ENCODE data around the gene PCF11.
"Not testable (repeated sequence)": the region's sequence is repeated elsewhere in the genome, so short reads cannot be mapped to it uniquely, and the experiment has no call there.

PCF11 gene, protein sequence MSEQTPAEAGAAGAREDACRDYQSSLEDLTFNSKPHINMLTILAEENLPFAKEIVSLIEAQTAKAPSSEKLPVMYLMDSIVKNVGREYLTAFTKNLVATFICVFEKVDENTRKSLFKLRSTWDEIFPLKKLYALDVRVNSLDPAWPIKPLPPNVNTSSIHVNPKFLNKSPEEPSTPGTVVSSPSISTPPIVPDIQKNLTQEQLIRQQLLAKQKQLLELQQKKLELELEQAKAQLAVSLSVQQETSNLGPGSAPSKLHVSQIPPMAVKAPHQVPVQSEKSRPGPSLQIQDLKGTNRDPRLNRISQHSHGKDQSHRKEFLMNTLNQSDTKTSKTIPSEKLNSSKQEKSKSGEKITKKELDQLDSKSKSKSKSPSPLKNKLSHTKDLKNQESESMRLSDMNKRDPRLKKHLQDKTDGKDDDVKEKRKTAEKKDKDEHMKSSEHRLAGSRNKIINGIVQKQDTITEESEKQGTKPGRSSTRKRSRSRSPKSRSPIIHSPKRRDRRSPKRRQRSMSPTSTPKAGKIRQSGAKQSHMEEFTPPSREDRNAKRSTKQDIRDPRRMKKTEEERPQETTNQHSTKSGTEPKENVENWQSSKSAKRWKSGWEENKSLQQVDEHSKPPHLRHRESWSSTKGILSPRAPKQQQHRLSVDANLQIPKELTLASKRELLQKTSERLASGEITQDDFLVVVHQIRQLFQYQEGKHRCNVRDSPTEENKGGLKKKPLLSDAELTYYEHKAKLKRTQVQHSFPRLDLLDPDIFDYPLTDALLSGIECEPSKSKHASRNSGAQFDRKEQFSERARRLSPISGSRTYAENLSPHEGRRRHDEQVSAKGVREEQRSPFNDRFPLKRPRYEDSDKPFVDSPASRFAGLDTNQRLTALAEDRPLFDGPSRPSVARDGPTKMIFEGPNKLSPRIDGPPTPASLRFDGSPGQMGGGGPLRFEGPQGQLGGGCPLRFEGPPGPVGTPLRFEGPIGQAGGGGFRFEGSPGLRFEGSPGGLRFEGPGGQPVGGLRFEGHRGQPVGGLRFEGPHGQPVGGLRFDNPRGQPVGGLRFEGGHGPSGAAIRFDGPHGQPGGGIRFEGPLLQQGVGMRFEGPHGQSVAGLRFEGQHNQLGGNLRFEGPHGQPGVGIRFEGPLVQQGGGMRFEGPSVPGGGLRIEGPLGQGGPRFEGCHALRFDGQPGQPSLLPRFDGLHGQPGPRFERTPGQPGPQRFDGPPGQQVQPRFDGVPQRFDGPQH (N-terminal part only)

DNA sequence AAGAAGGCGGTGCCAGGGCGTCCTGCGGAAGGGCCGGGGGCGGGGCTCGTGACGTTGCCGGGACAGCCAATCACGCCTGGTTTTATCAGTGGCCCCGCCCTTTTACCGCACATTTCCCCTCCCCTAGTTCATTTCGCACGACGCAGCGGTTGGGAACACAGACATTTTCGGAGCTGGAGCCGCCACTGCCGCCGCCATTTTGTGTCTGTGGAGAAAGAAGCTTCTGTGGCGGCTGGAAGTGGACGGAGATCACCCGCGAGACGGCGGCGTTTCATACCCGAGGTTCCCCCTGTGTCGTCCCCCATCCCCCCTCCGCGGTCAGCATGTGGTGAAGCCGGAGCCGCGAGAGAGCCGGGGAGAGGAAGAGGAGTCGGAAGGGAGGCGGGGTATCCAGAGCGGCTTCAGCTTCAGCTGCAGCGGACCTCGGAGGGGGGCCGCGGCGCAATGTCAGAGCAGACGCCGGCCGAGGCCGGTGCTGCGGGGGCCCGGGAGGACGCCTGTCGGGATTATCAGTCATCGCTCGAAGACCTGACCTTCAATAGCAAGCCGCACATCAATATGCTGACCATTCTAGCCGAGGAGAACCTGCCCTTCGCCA lies at the start of gene PCF11:
TSS of gene PCF11 (plus strand) at position 136 of the 598 bp plus-strand sequence. CDS start at position 445, 309 bp downstream.
- in situ Hi-C loops (cut with HindIII; ENCODE audit: low sequenced_read_pairs) = loop anchor here (5.0 kb wide), 1 partner anchor 40 kb away; no protein-coding TSS in a partner anchor

- in situ Hi-C loops (cut with HindIII; ENCODE audit: low sequenced_read_pairs) = no loop called here
Measured at GRCh38 chr11:83112886-83113285, 44.0 kb upstream of the PCF11 start.

DNA sequence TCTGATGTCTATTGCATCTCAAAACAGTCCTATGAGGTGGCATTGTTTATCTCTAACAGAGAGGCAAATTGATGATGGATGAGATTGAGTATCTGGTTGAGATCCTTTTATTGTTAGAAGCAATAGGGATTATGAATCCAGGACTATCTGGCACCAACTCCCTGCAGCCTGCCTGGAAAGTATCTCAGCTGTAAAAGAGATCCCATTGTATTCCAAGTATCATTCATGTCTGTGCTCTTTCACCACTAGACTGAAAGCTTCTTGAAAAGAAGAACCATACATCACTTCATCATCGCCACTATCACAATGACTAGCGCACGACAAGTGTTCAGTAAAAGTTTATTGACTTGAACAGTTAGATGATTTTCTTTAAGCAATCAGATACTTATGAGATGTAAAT lies 41.9 kb upstream of the PCF11 start:
- in situ Hi-C loops (cut with HindIII; ENCODE audit: low sequenced_read_pairs) = loop anchor here (5.0 kb wide), 1 partner anchor 42 kb away; the partner anchor contains the start of gene PCF11

DNA sequence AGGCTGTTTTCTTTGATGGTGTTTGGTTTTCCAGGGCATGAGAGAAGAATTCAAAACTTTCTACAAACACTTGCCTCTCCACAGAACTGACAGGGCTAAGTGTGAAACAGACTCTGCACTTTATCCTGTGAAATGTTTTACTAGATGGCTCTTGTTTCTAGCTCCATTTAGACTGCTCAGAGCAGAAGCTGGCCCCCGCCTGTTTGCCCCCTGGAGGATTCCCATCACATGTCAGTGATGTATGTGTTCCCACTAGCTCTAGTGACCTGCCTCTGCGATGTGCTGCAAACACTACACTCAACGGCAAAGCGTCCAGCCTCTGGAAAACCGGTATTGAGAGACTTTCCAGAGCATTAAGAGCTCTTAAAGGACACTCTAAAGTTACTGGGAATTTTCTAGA lies 41.4 kb upstream of the PCF11 start:
- in situ Hi-C loops (cut with HindIII; ENCODE audit: low sequenced_read_pairs) = loop anchor here (5.0 kb wide), 1 partner anchor 42 kb away; the partner anchor contains the start of gene PCF11

- in situ Hi-C loops (cut with HindIII; ENCODE audit: low sequenced_read_pairs) = loop anchor here (5.0 kb wide), 1 partner anchor 41 kb away; the partner anchor contains the start of gene PCF11
Measured at GRCh38 chr11:83116015-83116641, 40.8 kb upstream of the PCF11 start.

DNA sequence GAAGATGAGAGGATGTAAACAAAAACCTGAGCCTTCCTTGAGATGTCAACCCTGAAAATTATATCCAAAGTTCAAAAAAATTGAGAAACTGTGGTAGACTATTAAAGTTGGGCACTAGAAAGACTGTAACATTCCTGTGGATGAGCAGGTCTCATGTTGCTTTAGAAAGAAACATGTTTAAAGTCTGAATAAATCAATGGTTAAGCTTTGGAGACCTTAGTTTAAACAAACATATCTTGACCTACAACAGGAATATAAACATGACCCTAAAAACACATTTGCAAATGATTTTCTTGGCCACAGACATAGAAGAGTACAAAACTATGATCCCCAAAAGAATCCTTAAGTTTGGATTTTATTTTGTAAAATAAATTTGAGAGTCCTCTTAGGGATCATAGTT lies 38.1 kb upstream of the PCF11 start:
- in situ Hi-C loops (cut with HindIII; ENCODE audit: low sequenced_read_pairs) = loop anchor here (5.0 kb wide), 1 partner anchor 38 kb away; the partner anchor contains the start of gene PCF11

DNA sequence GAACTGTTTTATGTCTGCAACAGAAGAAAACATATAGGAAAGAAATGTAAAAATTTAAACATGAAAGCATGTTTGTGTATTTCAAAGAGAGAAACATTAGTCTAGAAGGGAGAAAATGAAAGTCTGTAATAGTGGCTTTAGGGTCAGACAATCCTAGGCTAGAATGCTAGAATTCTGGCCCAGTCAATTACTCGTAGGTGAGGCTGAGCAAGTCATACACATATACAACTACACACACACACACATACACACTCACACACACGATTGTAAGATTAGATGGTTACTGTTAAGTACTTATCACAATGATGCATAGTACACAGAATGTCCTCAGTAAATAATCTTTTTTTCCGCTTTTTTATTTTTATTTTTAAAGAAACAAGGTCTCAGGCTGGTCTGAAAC lies 37.7 kb upstream of the PCF11 start:
- in situ Hi-C loops (cut with HindIII; ENCODE audit: low sequenced_read_pairs) = loop anchor here (5.0 kb wide), 1 partner anchor 38 kb away; the partner anchor contains the start of gene PCF11

- in situ Hi-C loops (cut with HindIII; ENCODE audit: low sequenced_read_pairs) = no loop called here
Measured at GRCh38 chr11:83120327-83120726, 36.6 kb upstream of the PCF11 start.

- in situ Hi-C loops (cut with HindIII; ENCODE audit: low sequenced_read_pairs) = no loop called here
Measured at GRCh38 chr11:83122050-83122449, 34.9 kb upstream of the PCF11 start.

DNA sequence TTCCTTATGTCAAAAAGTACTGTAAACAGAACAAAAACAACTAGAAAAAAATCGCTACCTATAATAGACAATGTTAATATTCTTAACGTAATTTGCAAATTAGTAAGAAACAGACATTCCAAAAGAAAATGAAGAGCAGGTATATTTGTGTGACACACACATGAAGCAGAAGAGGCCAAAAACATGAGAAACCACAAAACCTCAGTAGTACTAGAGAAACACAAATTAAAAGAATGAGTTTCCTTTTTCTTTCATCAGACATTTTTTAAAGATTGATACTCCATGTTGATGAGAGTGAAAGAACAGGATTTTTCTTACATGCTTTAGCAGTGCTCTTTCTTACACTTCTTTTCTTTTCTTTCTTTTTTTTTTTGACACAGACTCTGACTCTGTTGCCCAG lies 34.2 kb upstream of the PCF11 start:
- in situ Hi-C loops (cut with HindIII; ENCODE audit: low sequenced_read_pairs) = no loop called here

- in situ Hi-C loops (cut with HindIII; ENCODE audit: low sequenced_read_pairs) = no loop called here
Measured at GRCh38 chr11:83124636-83125424, 32.1 kb upstream of the PCF11 start.

GRCh38 chr11:83125577-83125976 lies 31.4 kb upstream of the PCF11 start:
- in situ Hi-C loops (cut with HindIII; ENCODE audit: low sequenced_read_pairs) = no loop called here

DNA sequence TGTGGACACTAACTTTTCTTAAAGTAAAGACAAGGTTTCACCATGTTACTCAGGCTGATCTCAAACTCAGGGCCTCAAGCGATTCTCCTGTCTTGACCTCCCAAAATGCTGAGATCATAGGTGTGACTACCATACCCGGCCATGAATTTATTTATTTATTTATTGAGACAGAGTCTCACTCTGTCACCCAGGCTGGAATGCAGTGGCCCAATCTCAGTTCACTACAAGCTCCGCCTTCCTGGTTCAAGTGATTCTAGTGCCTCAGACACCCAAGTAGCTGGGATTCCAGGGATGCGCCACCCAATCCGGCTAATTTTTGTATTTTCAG lies 29.7 kb upstream of the PCF11 start:
- in situ Hi-C loops (cut with HindIII; ENCODE audit: low sequenced_read_pairs) = no loop called here

GRCh38 chr11:83132191-83132590 lies 24.7 kb upstream of the PCF11 start:
- in situ Hi-C loops (cut with HindIII; ENCODE audit: low sequenced_read_pairs) = no loop called here

- in situ Hi-C loops (cut with HindIII; ENCODE audit: low sequenced_read_pairs) = not testable (repeated sequence)
Measured at GRCh38 chr11:83133266-83133665, 23.7 kb upstream of the PCF11 start.

DNA sequence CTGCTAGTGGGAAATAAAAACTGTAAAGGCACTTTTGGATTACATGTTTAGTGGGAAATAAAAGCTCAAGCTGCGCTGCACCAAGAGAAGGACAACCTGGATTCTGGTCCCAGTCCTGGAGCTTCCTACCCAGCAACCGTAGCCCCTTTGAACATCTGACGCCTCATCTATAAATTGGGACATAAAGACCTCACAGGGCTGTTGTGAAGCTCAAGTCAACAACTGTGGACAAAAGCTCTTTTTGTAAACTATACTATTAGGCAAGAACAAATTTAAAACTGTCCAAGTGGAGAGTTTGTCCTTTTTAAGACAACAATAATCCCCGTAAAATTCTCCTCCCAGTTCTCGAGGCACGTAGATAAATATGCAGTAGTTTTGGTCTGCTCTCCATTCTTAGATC lies 17.6 kb upstream of the PCF11 start:
- in situ Hi-C loops (cut with HindIII; ENCODE audit: low sequenced_read_pairs) = no loop called here

DNA sequence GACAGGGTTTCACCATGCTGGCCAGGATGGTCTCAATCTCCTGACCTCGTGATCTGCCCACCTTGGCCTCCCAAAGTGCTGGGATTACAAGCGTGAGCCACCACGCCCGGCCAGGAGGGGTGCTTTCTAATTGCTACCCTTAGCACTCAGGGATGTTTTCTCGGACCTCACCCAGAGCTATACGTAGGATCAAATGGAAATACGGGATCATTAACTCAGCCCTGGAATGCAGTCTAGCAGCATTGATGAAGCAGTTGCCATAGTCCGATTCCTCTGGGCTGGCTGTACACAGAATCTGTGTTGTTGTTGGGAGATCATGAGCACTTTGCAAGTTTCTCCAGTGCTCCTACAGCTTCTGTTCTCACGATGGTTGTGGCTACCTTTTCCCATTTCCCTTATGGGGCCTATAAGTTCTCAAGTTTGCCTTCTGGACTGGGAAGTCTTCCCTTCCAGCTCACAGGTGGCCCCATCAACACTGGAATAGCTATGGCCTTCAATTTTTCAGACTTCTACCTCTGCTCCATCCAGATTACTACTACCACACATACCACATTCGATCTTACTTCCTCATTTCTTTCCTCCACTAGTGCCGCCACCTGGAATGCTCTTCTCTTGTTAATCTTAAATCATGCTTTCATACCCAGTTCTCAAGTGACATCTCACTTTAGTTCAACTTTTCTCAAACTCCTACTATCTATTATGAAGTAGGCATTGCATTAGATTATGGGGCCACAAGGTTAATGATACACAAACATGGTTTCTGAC lies 16.1 kb upstream of the PCF11 start:
- in situ Hi-C loops (cut with HindIII; ENCODE audit: low sequenced_read_pairs) = no loop called here

DNA sequence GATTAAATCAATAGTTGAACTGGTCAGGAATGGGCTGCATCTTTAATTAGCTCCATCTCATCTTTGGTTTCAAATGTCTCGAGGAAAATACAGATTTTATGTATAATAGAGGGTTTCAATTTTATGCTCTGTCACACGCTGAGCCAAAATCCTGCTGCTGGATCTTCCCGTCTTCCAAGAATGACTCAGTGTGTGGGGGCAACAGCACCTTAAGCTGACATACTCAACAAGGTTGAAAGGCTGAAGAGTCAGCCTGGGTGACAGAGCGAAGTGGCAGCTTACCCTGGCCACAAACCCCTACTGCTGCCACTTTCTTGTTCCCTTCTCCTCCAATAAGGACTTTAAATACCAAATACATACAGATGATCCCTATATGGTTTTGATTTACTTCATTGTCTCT lies 9.0 kb upstream of the PCF11 start:
- in situ Hi-C loops (cut with HindIII; ENCODE audit: low sequenced_read_pairs) = no loop called here

Measured in endothelial cell of hepatic sinusoid (primary cell).